Measurements from ENCODE around the gene DOCK2.

- TF ChIP-seq CTCF (IDR thresholded peaks at IDR 0.05; ENCODE audit: insufficient read depth, low read length, poor library complexity, severe bottlenecking) (no peak), EZH2phosphoT487 (conservative IDR thresholded peaks at IDR 0.05; ENCODE audit: low read length) (no peak)
Measured at GRCh38 chr5:170082701-170083100, 445.6 kb downstream of the DOCK2 start.
